HL-60/S4 (cell line): ENCODE results near the gene PIGU.

ENCODE experiments used
- in situ Hi-C: fragments of 300-500 bp; cut with MboI; formaldehyde crosslinking; loops from 2 replicates; pipeline ENCODE4 v1.14.3; 2022; ENCODE audit warnings: low sequenced_read_pairs

PIGU gene

GRCh38 chr20:34581341-34582184, 95.3 kb downstream of the PIGU start:
- in situ Hi-C loops, result no loop called here

- in situ Hi-C loops, result no loop called here
Observed at GRCh38 chr20:34579979-34580940, 96.6 kb downstream of the PIGU start.

- in situ Hi-C loops, result no loop called here
Observed at GRCh38 chr20:34579191-34579978, 97.5 kb downstream of the PIGU start.

GRCh38 chr20:34578521-34578920, 98.4 kb downstream of the PIGU start:
- in situ Hi-C loops, result no loop called here

GRCh38 chr20:34578025-34578424, 98.9 kb downstream of the PIGU start:
- in situ Hi-C loops, result no loop called here

GRCh38 chr20:34577061-34577460, 99.8 kb downstream of the PIGU start:
- in situ Hi-C loops, result no loop called here

- in situ Hi-C loops, result no loop called here
Observed at GRCh38 chr20:34575756-34576155, 101.1 kb downstream of the PIGU start.

GRCh38 chr20:34575271-34575670, 101.6 kb downstream of the PIGU start:
- in situ Hi-C loops, result no loop called here

GRCh38 chr20:34574861-34575260, 102.0 kb downstream of the PIGU start:
- in situ Hi-C loops, result no loop called here

- in situ Hi-C loops, result no loop called here
Observed at GRCh38 chr20:34574426-34574825, 102.5 kb downstream of the PIGU start.

GRCh38 chr20:34573541-34574300, 103.2 kb downstream of the PIGU start:
- in situ Hi-C loops, result no loop called here

GRCh38 chr20:34571753-34572152, 105.1 kb downstream of the PIGU start:
- in situ Hi-C loops, result no loop called here

- in situ Hi-C loops, result no loop called here
Observed at GRCh38 chr20:34570859-34571306, 106.0 kb downstream of the PIGU start.

- in situ Hi-C loops, result no loop called here
Observed at GRCh38 chr20:34569598-34569997, 107.3 kb downstream of the PIGU start.

- in situ Hi-C loops, result no loop called here
Observed at GRCh38 chr20:34567892-34568865, 108.7 kb downstream of the PIGU start.

- in situ Hi-C loops, result no loop called here
Observed at GRCh38 chr20:34566978-34567891, 109.7 kb downstream of the PIGU start.

GRCh38 chr20:34564833-34565232, 112.1 kb downstream of the PIGU start:
- in situ Hi-C loops, result no loop called here

GRCh38 chr20:34562641-34563040, 114.3 kb downstream of the PIGU start:
- in situ Hi-C loops, result no loop called here
